AG04450 (cell line): Measurements from ENCODE around the gene CNTN5. TPM values are rescaled to one million over a fixed set of nuclear protein-coding genes. Genes with fewer than 3 reads are reported as not detected.

Source experiments
- CTCF ChIA-PET: fragments of 300-600, 350-600 bp; formaldehyde crosslinking; extraction: SDS; loops from one replicate; lab custom pipeline; 2022; ENCODE audit warnings: antibody characterized with exemption, inconsistent platforms; lab: Charles Lee
- POLR2A ChIA-PET: fragments of 350-600 bp; formaldehyde crosslinking; extraction: SDS; loops from one replicate; lab custom pipeline; 2021; ENCODE audit warnings: antibody characterized with exemption, inconsistent platforms; lab: Yijun Ruan, JAX
- DNase-seq: peaks from one replicate; pipeline ENCODE4 v3.0.0-alpha.2; 2011; ENCODE audit warnings: low read depth, low spot score
- H3K27ac ChIP-seq: one replicate; pipeline ENCODE4 v1.5.1; 2012; ENCODE audit warnings: low read depth, low read length, control low read depth
- H3K27me3 ChIP-seq: one replicate; pipeline ENCODE4 v1.6.0; 2012; ENCODE audit warnings: low read length; ENCODE audit not compliant: control insufficient read depth, insufficient read depth
- H3K4me3 ChIP-seq: 2 replicates; pipeline ENCODE4 v1.5.1; 2011; ENCODE audit warnings: mild to moderate bottlenecking, low read depth, low read length, control low read depth
- H3K9me3 ChIP-seq: 2 replicates; pipeline ENCODE4 v1.5.1; 2012; ENCODE audit warnings: low read length; ENCODE audit not compliant: control insufficient read depth, insufficient read depth
- CTCF ChIP-seq: IDR thresholded peaks from 2 replicates; pipeline ENCODE4 v1.5.1; 2011; ENCODE audit warnings: low read depth, low read length, control low read depth, inconsistent platforms
- polyA plus RNA-seq: library from polyadenylated mRNA; depleted of rRNA; stranded (reverse); fragments of >200 nt; gene quantifications from 2 replicates; pipeline ENCODE4 v1.2.3, GENCODE V29; 2011

The CNTN5 gene
- polyA plus RNA-seq, 1 experiment: not detected

- H3K4me3 ChIP-seq: no peak overlapping the region
- peaks cover 5% of the 10 kb centered on the region for H3K9me3 ChIP-seq
- no peaks in the 10 kb centered on the region for H3K27me3 ChIP-seq
- ChIA-PET CTCF (no interaction called here), POLR2A (no interaction called here)
- no peak overlapping the region for H3K27ac ChIP-seq
- DNase-seq: no peak
- no peak for TF ChIP-seq CTCF
Observed at GRCh38 chr11:100185588-100185987, 1164.8 kb downstream of the CNTN5 start.

- no peak for TF ChIP-seq CTCF
- no peak for DNase-seq
- POLR2A ChIA-PET: no interaction called here
- no peaks in the 10 kb centered on the region for H3K27me3 ChIP-seq
- CTCF ChIA-PET: no interaction called here
- peaks cover 5% of the 10 kb centered on the region for H3K9me3 ChIP-seq
- no peak overlapping the region for H3K27ac ChIP-seq
- H3K4me3 ChIP-seq: no peak overlapping the region
Observed at GRCh38 chr11:100188137-100188783, 1167.5 kb downstream of the CNTN5 start.

GRCh38 chr11:100190395-100190794 lies 1169.6 kb downstream of the CNTN5 start:
- TF ChIP-seq CTCF: no peak
- no peaks in the 10 kb centered on the region for H3K27me3 ChIP-seq
- CTCF ChIA-PET: no interaction called here
- no peak for DNase-seq
- H3K4me3 ChIP-seq: no peak overlapping the region
- no peak overlapping the region for H3K27ac ChIP-seq
- POLR2A ChIA-PET: no interaction called here
- H3K9me3 ChIP-seq: peaks cover 5% of the 10 kb centered on the region

GRCh38 chr11:100192181-100192580 lies 1171.4 kb downstream of the CNTN5 start:
- no peak for TF ChIP-seq CTCF
- Histone ChIP-seq H3K9me3 (peaks cover 3% of the 10 kb centered on the region; the same call in 1 of the 2 replicates), H3K27ac (no peak overlapping the region), H3K27me3 (no peaks in the 10 kb centered on the region), H3K4me3 (no peak overlapping the region)
- DNase-seq: no peak
- ChIA-PET CTCF (no interaction called here), POLR2A (no interaction called here)

GRCh38 chr11:100203789-100204188 lies 1183.0 kb downstream of the CNTN5 start:
- CTCF ChIA-PET: no interaction called here
- no peak overlapping the region for H3K4me3 ChIP-seq
- no peak overlapping the region for H3K27ac ChIP-seq
- DNase-seq: no peak
- H3K9me3 ChIP-seq: no peaks in the 10 kb centered on the region
- no peaks in the 10 kb centered on the region for H3K27me3 ChIP-seq
- TF ChIP-seq CTCF: no peak
- POLR2A ChIA-PET: no interaction called here
